ENCODE data around the gene BEND7.
A peak's percentile ranks its signal among the peaks of the same experiment; 100 is the strongest.
"Not testable (repeated sequence)": the region's sequence is repeated elsewhere in the genome, so short reads cannot be mapped to it uniquely, and the experiment has no call there.

BEND7 gene

DNA sequence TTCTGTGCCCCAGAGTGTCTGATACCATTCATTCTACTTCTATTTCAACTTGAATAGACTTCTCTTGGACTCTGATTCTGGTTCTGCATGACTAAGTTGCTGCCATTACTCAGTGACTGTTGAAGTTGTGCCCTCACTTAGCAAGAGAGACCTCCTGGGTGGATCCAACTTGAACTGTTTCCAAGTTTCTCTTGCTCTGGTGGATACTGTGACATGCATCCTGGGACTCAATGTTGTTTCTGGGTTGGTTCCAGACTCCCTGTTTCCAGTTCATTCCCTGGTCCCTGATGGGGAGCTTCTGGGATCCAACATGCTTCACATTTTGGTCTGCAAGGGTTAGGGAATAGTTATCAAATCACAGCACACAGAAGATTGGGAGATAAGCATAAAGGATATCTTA is 31.8 kb upstream of the BEND7 start:
- no peak for TF ChIP-seq CTCF (IDR thresholded peaks at IDR 0.05; ENCODE audit: borderline replicate concordance, insufficient read depth, low read depth, low read length)
- H3K4me3 ChIP-seq (ENCODE audit: low read depth, low read length): no peak overlapping the region

GRCh38 chr10:13559124-13559700 is 30.4 kb upstream of the BEND7 start:
- H3K4me3 ChIP-seq (ENCODE audit: low read depth, low read length): no peak overlapping the region
- TF ChIP-seq CTCF (IDR thresholded peaks at IDR 0.05; ENCODE audit: borderline replicate concordance, insufficient read depth, low read depth, low read length): no peak

DNA sequence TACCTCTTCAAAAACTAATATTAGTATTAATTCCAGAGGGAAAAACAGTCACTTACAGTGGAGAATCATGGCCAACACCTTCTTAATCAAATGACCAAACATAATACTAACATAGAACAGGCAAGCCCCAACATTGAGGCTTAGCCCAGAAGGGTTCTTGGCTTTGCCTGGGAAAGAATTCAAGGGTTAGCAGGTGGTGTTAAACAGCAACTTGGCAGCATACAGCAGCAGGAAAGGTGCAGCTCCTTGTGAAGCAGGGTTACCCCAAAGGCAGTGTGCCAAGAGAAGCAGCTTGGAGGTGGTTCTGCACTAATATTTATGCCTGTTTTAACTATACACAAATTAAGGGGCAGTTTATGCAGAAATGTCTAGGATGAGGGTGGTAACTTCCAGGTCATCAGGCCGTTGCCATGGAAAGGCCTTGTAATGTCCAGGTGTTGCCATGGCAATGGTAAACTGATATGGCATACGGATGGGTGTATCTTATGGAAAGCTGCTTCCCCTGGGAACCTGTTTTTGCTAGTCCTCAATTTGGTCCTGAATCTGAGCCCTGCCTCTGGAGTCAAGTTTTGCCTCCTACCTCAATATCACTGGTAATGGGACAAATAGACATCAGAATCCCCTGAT is 27.2 kb upstream of the BEND7 start:
- no peak for TF ChIP-seq CTCF (IDR thresholded peaks at IDR 0.05; ENCODE audit: borderline replicate concordance, insufficient read depth, low read depth, low read length)
- no peak overlapping the region for H3K4me3 ChIP-seq (ENCODE audit: low read depth, low read length)

GRCh38 chr10:13550802-13551201 is 22.0 kb upstream of the BEND7 start:
- H3K4me3 ChIP-seq (ENCODE audit: low read depth, low read length): no peak overlapping the region
- no peak for TF ChIP-seq CTCF (IDR thresholded peaks at IDR 0.05; ENCODE audit: borderline replicate concordance, insufficient read depth, low read depth, low read length)

DNA sequence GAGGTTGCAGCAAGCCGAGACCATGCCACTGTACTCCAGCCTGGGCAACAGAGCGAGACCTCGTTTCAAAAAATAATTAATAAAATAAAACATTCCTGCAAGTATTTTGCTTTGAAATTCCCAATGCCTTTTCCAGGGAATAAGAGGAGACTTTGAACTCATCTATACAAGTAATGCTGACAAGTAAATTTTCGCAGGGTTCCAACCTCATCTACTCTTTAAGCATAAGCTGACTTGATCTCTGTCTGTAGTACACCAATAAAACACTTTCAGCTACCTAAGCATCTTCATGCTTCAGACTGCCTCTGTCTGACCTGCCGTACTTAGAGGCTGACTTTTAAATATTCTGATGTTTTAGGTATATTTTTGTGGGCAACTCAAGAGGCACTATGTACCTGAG is 13.7 kb upstream of the BEND7 start:
- no peak for TF ChIP-seq CTCF (IDR thresholded peaks at IDR 0.05; ENCODE audit: borderline replicate concordance, insufficient read depth, low read depth, low read length)
- no peak overlapping the region for H3K4me3 ChIP-seq (ENCODE audit: low read depth, low read length)

- not testable (repeated sequence) for H3K4me3 ChIP-seq (ENCODE audit: low read depth, low read length)
Observed at GRCh38 chr10:13537985-13538384, 9.2 kb upstream of the BEND7 start.

DNA sequence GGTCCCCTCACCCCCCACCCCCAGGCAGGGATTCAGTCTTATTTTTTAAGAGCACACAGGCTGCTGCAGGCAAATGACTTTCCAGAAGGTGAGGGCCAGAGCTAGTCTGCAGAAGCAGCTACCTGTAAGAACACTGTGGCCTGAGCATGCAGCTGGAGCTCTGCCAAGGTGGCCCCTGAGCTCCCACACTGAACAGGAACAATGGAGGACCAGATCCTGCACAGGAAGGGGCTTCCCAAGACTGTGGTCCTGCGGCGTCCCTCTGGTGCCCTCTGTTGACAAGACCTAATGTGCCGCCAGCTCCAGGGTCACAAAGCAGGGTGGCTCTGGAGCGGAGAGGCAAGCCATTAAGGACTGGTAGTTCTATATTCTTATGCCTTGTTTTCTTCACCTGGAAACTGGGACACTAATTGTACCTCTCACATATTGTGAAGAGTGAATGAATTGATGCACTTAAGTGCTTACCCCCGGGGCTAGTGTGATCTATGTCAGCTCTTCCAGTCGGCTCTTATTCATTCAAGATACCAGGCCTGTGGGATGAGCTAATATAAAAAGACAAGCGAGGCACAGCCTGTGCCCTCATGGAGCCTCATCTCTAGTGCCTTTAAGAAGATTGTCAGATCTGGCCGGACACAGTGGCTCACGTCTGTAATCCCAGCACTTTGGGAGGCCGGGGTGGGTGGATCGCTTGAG is 8.0 kb upstream of the BEND7 start:
- H3K4me3 ChIP-seq (ENCODE audit: low read depth, low read length): no peak overlapping the region
- TF ChIP-seq CTCF (IDR thresholded peaks at IDR 0.05; ENCODE audit: borderline replicate concordance, insufficient read depth, low read depth, low read length): peak; percentile 65

Measured in GM12875 (cell line).